CD4-positive, alpha-beta T cell treated with Interleukin-1 beta for 1 hour (primary cell): ENCODE results near the gene OCIAD1.
"Not testable (repeated sequence)": the region's sequence is repeated elsewhere in the genome, so short reads cannot be mapped to it uniquely, and the experiment has no call there.

Experiments used
- DNase-seq, 2 donors: peaks; one replicate each; pipeline ENCODE4 v3.0.0-alpha.2; 2020 to 2022

Gene OCIAD1

DNA sequence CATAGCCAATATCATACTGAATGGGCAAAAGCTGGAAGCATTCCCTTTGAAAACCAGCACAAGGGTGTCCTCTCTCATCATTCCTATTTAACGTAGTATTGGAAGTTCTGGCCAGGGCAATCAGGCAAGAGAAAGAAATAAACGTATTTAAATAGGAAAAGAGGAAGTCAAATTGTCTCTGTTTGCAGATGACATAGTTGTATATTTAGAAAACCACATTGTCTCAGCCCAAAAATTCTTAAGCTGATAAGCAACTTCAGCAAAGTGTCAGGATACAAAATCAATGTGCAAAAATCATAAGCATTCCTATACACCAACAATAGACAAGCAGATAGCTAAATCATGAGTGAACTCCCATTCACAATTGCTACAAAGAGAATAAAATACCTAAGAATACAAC lies 9.5 kb upstream of the OCIAD1 start:
- not testable (repeated sequence) for DNase-seq

GRCh38 chr4:48827622-48828021 lies 3.3 kb upstream of the OCIAD1 start:
- DNase-seq = no peak

GRCh38 chr4:48831532-48832030 lies 693 bp downstream of the OCIAD1 start:
- no peak for DNase-seq

GRCh38 chr4:48832571-48832970 lies 1.7 kb downstream of the OCIAD1 start:
- DNase-seq = no peak

- no peak for DNase-seq
Measured at GRCh38 chr4:48836658-48837057, 5.8 kb downstream of the OCIAD1 start.

GRCh38 chr4:48841045-48841827 lies 10.3 kb downstream of the OCIAD1 start:
- no peak for DNase-seq

GRCh38 chr4:48844843-48845242 lies 14.0 kb downstream of the OCIAD1 start:
- DNase-seq = no peak

DNA sequence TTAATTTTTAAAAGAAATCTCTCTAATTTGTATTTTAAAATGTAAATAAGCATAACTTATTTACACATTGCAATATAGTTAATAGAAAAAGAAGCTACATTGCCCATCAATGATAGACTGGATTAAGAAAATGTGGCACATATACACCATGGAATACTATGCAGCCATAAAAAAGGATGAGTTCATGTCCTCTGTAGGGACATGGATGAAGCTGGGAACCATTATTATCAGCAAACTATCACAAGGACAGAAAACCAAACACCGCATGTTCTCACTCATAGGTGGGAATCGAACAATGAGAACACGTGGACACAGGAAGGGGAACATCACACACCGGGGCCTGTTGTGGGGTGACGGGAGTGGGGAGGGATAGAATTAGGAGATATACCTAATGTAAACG lies 17.9 kb downstream of the OCIAD1 start:
- not testable (repeated sequence) for DNase-seq

GRCh38 chr4:48851651-48852050 lies 20.8 kb downstream of the OCIAD1 start:
- no peak for DNase-seq

DNA sequence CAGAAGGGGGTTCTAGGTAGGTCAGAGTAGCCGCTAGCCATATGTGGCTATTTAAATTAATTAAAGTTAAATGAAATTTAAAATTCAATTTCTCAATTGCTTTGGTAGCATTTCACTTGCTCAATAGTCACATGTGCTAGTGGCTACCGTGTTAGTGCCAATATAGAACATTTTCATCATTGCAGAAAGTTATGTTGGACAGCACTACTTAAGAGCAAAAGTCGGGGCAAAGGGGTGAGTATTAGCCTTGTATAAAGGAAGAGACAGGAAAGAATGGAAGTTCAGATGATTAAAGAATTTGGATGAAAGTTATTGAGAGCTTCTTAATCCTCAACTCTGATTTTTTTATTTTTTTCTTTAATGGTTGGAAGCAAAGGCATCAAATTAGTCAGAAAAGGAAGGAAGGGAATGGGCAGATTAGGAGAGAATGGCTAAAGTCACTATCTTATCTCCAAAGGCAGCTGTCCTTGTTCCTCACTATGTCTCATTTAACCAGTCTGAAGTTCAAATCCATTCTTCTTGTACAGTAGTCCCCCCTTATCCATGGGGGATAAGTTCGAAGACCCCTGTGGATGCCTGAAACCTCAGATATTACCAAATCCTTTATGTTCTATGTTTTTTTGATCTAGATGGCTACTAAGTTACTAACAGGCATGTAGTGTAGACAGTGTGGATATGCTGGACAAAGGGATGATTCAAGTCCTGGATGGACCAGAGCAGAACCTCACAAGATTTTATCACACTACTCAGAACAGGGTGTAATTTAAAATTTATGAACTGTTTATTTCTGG lies 22.9 kb downstream of the OCIAD1 start:
- DNase-seq = no peak

DNA sequence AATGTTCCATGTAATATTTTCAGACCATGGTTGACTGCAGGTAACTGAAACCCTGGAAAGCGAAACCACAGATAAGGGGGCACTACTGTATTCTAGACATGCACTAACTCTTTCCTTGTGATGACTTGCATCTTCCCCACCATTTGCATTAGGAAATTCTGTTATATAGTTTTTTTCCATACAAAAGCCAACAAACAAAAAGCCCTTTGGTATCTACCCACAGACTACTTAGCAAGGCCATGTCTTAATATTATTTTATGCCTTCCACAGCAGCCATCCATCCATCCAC lies 23.5 kb downstream of the OCIAD1 start:
- DNase-seq = no peak

- DNase-seq = no peak
Measured at GRCh38 chr4:48854982-48855381, 24.1 kb downstream of the OCIAD1 start.

DNA sequence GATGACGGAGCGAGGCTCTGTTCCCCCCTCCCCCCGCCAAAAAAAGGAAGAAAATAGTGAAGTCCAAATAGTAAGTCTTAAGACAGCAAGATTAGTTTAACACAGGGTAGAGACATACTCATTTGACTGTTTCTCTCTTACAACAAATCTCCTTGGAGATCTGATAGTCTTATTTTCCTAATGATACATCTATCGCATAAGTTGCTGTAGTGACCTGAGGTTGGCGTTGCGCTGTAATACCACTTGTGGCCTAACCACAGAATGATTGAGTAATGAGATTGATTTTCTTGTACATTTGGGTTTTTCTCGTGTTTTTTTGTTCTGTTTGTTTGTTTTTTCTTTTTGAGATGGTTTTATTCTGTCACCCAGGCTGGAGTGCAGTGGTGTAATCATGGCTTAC lies 27.2 kb downstream of the OCIAD1 start:
- no peak for DNase-seq

DNA sequence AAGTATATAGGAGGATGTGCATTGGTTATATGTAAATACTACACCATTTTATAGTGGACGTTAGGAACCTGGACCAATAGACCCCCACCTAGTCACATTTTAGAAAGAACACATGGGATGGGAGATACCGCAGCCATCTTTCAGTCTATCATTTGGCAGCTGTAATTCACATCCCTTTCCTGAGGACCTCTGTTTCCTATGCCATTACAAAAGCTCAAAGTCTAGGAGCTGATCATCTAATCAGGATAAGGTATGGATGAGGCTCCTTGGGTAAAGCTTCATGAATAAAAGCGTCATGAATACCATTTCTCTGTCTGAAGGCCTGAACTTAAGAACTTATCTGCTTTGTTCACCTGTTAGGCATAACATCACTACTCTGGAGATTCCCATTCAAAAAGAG lies 31.1 kb downstream of the OCIAD1 start:
- DNase-seq = no peak

- DNase-seq = no peak
Measured at GRCh38 chr4:48862661-48863060, 31.8 kb downstream of the OCIAD1 start.

DNA sequence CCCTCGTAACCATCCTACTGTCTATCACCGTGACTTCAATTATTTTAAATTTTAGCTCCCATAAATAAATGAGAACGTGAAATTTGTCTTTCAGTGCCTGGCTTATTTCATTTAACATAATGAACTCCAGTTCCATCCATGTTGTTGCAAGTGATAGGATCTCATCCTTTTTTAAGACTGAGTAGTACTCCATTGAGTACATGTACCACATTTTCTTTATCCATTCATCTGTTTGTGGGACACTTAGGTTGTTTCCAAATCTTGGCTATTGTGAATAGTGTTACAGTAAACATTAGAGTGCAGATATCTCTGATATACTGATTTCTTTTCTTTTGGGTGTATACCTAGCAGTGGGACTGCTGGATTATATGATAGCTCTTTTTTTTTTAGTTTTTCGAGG lies 32.8 kb downstream of the OCIAD1 start:
- no peak for DNase-seq

DNA sequence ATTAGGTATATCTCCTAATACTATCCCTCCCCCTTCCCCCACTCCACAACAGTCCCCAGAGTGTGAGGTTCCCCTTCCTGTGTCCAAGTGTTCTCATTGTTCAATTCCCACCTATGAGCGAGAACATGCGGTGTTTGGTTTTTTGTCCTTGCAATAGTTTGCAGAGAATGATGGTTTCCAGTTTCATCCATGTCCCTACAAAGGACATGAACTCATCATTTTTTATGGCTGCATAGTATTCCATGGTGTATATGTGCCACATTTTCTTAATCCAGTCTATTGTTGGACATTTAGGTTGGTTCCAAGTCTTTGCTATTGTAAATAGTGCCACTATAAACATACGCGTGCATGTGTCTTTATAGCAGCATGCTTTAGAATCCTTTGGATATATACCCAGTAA lies 33.8 kb downstream of the OCIAD1 start:
- not testable (repeated sequence) for DNase-seq

DNA sequence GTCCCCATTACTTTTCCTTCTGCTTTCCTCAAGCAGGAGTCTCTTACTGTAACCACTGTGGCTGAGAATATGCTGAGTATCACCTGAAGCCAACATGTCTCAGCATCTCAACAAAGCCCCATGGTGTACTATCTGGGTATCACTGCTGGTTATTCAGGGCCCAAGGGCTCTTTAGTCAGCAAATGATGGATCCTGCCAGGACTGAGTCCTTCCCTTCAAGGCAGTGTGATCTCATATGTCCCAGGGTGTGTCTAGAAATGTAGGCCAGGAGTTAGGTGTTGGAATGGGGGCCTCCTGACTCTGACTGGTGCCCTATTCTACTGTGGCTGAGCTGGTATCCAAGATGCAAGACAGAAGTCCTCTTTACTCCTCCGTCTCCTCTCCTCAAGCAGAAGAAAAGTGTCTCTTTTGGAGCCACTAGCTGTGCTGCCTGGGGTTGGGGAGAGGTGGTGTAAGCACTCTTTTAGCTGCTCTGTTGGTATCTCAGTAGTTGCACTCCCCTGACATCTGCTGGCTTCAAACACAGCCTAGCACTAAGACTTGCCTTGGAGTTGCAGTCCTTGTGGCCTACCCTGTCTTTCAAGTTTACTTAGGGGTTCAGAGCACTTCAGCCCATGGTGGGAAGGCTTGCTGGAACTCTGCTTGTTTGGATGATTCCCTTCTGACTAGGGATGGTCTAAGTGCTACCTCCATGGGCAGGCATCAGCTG lies 47.1 kb downstream of the OCIAD1 start:
- no peak for DNase-seq

GRCh38 chr4:48879561-48880442 lies 48.9 kb downstream of the OCIAD1 start:
- no peak for DNase-seq

DNA sequence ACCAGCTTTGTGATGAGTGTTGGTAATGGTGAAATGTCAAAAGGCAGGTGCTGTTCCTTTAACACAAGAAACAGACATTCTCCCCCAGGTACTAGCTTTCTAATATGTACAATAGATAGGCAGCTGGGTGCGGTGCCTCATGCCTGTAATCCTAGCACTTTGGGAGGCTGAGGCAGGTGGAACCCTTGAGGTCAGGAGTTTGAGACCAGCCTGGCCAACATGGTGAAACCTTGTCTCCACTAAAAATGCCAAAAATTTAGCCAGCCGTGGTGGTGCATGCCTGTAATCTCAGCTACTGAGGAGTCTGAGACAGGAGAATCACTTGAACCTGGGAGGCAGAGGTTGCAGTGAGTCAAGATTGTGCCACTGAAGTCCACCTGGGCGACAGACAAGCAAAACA lies 50.8 kb downstream of the OCIAD1 start:
- DNase-seq = not testable (repeated sequence)

DNA sequence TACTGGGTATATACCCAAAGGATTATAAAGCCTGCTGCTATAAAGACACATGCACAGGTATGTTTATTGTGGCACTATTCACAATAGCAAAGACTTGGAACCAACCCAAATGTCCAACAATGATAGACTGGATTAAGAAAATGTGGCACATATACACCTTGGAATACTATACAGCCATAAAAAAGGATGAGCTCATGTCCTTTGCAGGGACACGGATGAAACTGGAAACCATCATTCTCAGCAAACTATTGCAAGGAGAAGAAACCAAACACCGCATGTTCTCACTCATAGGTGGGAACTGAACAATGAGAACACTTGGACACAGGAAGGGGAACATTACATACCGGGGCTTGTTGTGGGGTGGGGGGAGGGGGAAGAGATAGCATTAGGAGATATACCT lies 58.9 kb downstream of the OCIAD1 start:
- not testable (repeated sequence) for DNase-seq

- DNase-seq = no peak
Measured at GRCh38 chr4:48891028-48891619, 60.2 kb downstream of the OCIAD1 start.
